Smooth muscle cell of the brain vasculature (primary cell): ENCODE data around the gene CDK8.
"Not testable (repeated sequence)": the region's sequence is repeated elsewhere in the genome, so short reads cannot be mapped to it uniquely, and the experiment has no call there.

Experiments used
- DNase-seq: peaks from one replicate; pipeline ENCODE4 v3.0.0-alpha.2; 2012; ENCODE audit warnings: low read depth, low spot score

CDK8 gene

GRCh38 chr13:26253787-26254582, at the start of gene CDK8:
Gene CDK8 (plus strand): TSS chr13:26254129. CDS start chr13:26254642, 513 bp downstream.
- DNase-seq = peak; percentile 71

GRCh38 chr13:26208287-26208686, 45.6 kb upstream of the CDK8 start:
- no peak for DNase-seq

DNA sequence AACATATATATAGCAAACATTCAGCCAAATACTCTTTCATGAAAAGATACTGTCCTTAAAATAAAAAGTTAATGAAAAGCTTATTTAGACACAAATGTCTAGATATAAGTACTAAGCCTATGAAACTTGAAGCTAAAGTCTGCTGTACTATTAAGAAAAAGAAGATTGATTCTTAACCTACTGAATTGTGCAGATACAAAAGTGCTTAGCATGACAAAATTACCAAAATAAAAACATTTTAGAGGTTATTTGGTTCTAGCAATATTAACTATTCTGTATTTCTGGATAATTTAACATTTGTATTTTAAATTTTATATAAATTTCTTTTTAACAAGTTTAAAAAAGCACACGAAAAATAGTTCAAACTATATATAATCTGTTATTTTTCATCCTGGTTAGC, 40.6 kb upstream of the CDK8 start:
- DNase-seq = no peak

- DNase-seq = no peak
Measured at GRCh38 chr13:26213982-26214381, 39.9 kb upstream of the CDK8 start.

- DNase-seq = no peak
Measured at GRCh38 chr13:26216042-26216441, 37.9 kb upstream of the CDK8 start.

- no peak for DNase-seq
Measured at GRCh38 chr13:26219726-26220125, 34.2 kb upstream of the CDK8 start.

DNA sequence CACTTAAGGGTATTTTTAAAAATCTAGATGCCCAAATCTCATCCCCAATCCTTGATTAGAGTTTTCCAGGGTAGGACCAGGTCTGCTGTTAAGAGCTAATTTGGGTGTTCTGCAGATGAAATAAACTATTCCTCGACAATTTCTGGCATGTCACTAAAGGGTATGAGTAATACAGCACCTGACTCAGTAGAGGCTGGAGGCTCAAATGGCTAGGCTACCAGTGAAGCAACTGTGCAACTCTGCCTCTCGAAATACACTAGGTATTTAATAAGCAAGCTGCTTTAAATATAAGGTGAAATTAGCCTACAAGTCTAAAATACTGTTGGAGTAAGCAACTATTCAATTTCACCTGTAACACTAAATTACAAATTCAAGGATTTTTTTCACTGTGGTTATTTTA, 33.4 kb upstream of the CDK8 start:
- no peak for DNase-seq

GRCh38 chr13:26221399-26221720, 32.6 kb upstream of the CDK8 start:
- DNase-seq = no peak

DNA sequence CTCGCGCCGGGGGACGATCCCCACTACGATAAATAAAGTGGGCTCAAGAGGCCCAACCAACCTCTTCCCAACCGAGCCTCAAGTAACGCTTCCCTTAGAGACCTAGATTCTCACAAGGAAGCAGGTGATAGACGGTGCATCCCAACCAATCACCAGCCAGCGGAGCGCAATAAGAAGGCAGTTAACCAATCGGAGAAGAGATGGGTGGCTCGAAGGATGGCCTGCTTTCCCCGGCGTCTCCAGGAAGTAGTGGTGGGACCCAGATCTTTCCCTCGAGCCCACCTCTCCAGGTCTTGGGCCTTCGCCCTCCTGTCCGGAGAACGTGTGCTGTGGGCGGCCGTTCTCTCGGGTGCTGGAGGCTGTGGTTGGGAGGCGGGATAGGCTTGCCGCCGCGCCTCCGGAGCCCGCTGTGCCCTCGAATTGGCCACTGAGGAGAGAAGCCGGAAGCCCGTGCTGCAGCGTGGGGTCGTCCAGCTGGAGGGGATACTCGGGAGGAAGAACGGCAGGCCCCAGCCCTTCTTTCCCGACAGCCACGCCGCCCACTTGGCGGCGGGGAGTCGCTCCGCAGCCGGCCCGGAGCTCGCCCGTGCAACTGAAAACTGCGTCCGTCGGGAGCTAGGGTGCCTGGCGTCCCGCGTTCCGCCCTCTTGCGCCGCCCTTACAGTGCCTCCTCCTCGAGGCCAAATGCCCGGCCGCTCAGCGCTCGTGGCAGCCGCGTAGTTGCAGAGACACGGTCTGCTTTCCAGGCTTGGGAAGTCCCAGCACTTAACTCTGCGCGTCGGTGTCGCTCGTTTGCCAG, 32.0 kb upstream of the CDK8 start, which contains the start of gene RNF6:
RNF6 (minus strand) TSS at position 594 of the 799 bp plus-strand sequence. CDS start 2,665 bp downstream, outside the sequence.
- peak; percentile 94 for DNase-seq

DNA sequence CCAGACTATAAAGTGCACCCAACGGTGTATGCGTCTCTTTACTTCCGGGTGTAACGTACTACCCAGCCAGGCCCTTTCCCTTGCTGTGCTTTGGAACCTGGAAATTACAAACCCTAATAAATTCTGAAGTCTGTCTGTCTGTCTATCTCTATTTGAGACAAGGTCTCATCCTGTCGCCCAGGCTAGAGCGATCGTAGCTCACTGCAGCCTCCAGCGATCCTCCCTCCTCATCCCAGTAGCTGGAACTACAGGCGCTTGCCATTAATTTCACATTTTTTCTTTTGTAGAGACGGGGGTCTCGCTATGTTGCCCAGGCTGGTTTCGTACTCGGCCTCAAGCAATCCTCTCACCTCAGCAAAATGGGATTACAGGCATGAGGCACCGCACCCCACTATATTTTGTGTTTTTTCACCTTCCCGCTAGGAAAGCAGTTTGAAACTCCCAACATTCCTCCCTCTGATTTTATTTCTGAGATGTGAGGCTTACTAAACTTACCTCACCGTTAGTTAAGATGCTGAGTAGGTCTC, 31.3 kb upstream of the CDK8 start:
- DNase-seq = no peak

- no peak for DNase-seq
Measured at GRCh38 chr13:26225896-26226617, 27.9 kb upstream of the CDK8 start.

DNA sequence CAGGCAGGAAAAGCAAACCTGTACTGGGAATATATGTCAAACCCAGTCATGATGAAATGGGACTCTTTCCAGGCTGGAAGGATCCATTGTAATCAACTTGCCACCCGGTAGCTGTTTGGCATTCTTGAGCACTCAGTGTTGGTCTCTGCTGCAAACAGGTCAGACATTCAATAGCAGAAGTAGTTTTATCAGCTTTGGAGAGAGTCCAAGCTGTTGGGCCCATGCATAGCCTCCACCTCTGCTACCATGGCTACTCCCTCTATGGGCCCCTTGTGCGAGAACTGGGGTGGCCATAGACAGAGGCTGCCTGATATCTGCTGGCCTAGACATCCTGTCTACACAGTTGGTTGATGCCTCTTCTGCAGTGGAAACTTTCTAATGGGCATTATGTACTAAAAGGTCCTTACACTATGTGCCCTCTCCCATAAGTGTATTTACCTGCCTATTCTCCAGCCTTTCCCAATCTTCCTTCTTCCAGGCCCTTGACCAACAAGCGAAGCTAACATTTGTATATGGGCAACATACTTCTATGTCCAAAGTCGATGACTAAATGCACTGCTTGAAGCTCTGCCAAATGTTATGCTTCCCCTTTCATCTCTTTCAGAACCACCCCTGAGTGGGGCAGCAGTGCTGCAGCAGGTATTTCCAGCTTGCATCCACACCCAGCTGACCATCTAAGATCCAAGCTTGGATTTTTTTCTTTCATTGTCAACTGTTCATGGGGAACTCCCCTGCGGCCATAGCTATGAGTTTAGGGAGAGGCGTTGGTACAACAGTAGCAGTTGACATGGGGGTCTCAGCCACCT, 26.6 kb upstream of the CDK8 start:
- DNase-seq = no peak

DNA sequence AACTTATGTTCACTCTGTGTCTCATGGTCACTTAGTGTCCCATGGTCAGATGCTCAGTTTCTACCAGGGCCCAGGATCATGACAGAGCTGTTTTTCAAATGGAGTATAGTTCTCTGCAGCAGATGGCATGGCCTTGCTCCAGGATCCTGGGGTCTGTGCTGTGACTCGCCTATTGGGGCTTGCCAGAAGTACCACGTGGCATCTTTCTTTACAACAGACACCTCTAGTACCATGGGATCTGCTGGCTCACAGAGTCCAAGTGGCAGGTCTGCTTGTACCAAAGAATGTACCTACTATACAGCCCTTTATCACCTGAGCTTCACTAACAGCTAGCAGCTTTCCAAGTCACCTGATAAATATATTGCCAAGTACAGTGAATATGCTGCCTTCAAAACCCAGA, 25.8 kb upstream of the CDK8 start:
- no peak for DNase-seq

- no peak for DNase-seq
Measured at GRCh38 chr13:26229080-26229615, 24.8 kb upstream of the CDK8 start.

DNA sequence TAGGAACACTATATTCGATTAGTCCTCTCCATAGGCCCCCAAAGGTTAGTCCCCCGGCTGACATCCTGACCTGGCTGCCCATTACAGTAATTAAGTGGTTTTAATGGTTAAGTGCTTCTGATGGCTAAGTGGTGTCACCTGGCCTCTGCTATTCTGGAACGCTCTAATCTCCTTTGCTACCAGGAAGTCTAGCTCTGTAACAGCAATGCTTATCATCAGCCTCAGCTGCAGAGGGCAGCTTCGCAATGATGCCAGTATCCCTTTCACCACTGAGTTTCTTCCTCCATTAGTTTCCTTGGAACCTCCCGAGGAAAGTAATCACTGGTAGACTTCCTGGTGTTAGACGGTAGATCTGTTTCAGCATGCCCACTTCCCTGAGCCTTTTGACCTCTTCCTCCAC, 23.2 kb upstream of the CDK8 start:
- no peak for DNase-seq

GRCh38 chr13:26236296-26236695, 17.6 kb upstream of the CDK8 start:
- no peak for DNase-seq

DNA sequence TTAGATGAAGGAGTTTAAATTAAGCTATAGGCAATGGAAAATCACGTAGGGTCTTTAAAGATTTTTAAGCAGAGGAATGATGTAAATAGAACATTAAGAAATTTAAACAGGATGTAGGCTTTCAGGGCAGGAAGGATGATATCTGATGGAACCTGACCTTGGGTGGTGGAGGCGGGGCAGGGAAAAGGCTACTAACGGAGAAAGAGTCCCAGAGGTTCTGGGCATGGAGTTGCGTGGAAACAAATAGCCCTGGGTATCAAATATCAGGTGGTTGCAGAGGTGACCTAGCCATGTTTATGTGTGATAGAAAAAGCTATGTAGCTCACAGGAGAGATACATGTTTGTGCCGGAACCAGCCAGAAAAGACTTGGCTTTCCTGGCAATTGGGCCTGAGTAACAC, 7.8 kb upstream of the CDK8 start:
- no peak for DNase-seq

DNA sequence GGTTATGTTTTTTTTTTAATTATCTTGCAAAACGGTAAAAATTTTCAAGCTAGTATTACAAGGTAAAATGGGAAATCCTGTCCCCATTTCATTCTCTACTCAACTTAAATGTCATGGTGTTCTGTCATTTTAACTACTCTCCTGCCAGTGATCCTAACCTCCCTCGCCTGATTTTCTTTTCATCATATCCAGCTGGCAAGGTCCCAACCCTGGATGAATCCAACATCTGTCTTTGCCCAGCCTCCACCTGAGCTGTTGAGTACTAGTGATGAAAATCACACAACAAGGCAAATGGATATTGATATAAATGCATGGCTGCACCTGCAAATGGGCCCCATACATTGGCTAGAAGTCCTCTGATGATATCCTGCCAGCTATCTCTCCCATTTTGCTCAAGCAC, 6.9 kb upstream of the CDK8 start:
- DNase-seq = no peak

DNA sequence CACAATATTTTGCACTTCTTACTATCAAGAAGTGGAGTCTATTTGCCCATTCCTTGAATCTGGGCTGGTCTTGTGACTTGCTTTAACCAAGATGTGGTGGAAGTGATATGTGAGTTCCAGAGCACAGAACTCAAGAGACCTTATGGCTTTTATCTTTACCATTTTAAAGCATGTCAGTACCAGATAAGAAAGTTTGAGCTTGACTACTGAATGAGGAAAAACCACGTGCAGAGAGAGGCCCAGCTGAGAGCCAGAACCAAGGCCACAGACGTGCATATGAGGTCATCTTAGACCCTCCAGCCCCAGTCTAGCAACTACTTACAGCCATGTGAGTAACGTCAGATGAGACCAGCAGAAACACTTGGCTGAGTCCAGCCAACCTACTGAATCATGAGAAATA, 6.3 kb upstream of the CDK8 start:
- DNase-seq = no peak

GRCh38 chr13:26249551-26249950, 4.4 kb upstream of the CDK8 start:
- no peak for DNase-seq

DNA sequence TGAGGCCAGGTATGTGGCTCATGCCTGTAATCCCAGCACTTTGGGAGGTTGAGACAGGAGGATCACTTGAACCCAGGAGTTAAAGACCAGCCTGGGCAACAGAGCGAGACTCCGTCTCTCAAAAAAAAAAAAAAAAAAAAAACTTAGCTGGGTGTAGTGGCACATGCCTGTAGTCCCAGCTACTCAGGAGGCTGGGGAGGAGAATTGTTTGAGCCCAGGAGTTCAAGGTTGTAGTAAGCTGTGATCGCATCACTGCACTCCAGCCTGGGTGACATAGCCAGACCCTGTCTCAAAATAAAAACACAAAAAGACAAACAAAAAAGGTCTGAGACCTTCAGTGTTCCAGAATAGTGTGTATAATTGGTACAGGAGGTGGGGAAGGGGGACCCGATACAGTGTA, 1.9 kb upstream of the CDK8 start:
- not testable (repeated sequence) for DNase-seq
